ENCODE data around the gene SEMA6A. TPM values are rescaled to one million over a fixed set of nuclear protein-coding genes. Genes with fewer than 3 reads are reported as not detected.

SEMA6A gene
- total RNA-seq, 2 donors from 2014 or later = 79.6 to 328 TPM

GRCh38 chr5:116600876-116601275, 26.3 kb upstream of the SEMA6A start:
- DNase-seq = no peak
- H3K27ac Mint-ChIP-seq = no peak overlapping the region

GRCh38 chr5:116598911-116599310, 24.3 kb upstream of the SEMA6A start:
- no peak for DNase-seq
- no peaks in the 10 kb centered on the region for H3K36me3 Mint-ChIP-seq (ENCODE audit: low read depth)
- no peaks in the 10 kb centered on the region for H3K9me3 Mint-ChIP-seq
- no peaks in the 10 kb centered on the region for H3K4me1 ChIP-seq (ENCODE audit: control insufficient read depth, insufficient read depth, low read length)
- H3K9ac ChIP-seq (ENCODE audit: extremely low read depth, low read length, poor library complexity, severe bottlenecking) = no peak overlapping the region
- no peak overlapping the region for H3K27ac ChIP-seq (ENCODE audit: low read depth, low read length)
- H3K36me3 ChIP-seq (ENCODE audit: control insufficient read depth, insufficient read depth, low read length) = no peaks in the 10 kb centered on the region
- no peaks in the 10 kb centered on the region for H3K27me3 ChIP-seq (ENCODE audit: control insufficient read depth, insufficient read depth, low read length, poor library complexity, severe bottlenecking)
- no peaks in the 10 kb centered on the region for H3K9me3 ChIP-seq (ENCODE audit: control insufficient read depth, low read length)
- WGBS, 2 experiments (ENCODE audit: insufficient coverage in 1 of 2, insufficient read length in 1 of 2) = 82% methylated on average over 1 of the region's 1 CpG; no CpG with 5 or more reads in 1 of the 2 experiments
- TF ChIP-seq CTCF (conservative IDR thresholded peaks at IDR 0.05) = no peak
- no peak overlapping the region for H3K4me3 Mint-ChIP-seq
- H3K27me3 Mint-ChIP-seq (ENCODE audit: insufficient read depth) = peaks cover 1% of the 10 kb centered on the region
- H3K27ac Mint-ChIP-seq = no peak overlapping the region
- H3K4me1 Mint-ChIP-seq = peaks cover 7% of the 10 kb centered on the region
- H3K4me3 ChIP-seq (ENCODE audit: low read length) = no peak overlapping the region

More at GRCh38 chr5:116600876-116601275, 26.3 kb upstream of the SEMA6A start:
- Histone ChIP-seq H3K27ac (ENCODE audit: low read depth, low read length) (no peak overlapping the region), H3K36me3 (ENCODE audit: control insufficient read depth, insufficient read depth, low read length) (no peaks in the 10 kb centered on the region), H3K4me1 (ENCODE audit: control insufficient read depth, insufficient read depth, low read length) (no peaks in the 10 kb centered on the region), H3K9me3 (ENCODE audit: control insufficient read depth, low read length) (no peaks in the 10 kb centered on the region), H3K9ac (ENCODE audit: extremely low read depth, low read length, poor library complexity, severe bottlenecking) (no peak overlapping the region), H3K27me3 (ENCODE audit: control insufficient read depth, insufficient read depth, low read length, poor library complexity, severe bottlenecking) (no peaks in the 10 kb centered on the region), H3K4me3 (ENCODE audit: low read length) (no peak overlapping the region)
- no peak for TF ChIP-seq CTCF (conservative IDR thresholded peaks at IDR 0.05)
- Mint-ChIP-seq H3K4me1 (peaks cover 12% of the 10 kb centered on the region), H3K36me3 (ENCODE audit: low read depth) (no peaks in the 10 kb centered on the region), H3K9me3 (no peaks in the 10 kb centered on the region), H3K4me3 (no peak overlapping the region), H3K27me3 (ENCODE audit: insufficient read depth) (peaks cover 1% of the 10 kb centered on the region)
- 90% methylated on average over 2 of the region's 3 CpGs; no CpG with 5 or more reads in 1 of the 2 experiments for WGBS, 2 experiments (ENCODE audit: insufficient coverage in 1 of 2, insufficient read length in 1 of 2)

GRCh38 chr5:116595498-116595897, 20.9 kb upstream of the SEMA6A start:
- 96 to 100% methylated on average over 2 to 3 of the region's 3 CpGs for WGBS, 2 experiments (ENCODE audit: insufficient coverage in 1 of 2, insufficient read length in 1 of 2)
- no peaks in the 10 kb centered on the region for H3K36me3 ChIP-seq (ENCODE audit: control insufficient read depth, insufficient read depth, low read length)

More at GRCh38 chr5:116595498-116595897, 20.9 kb upstream of the SEMA6A start:
- no peak overlapping the region for H3K4me3 Mint-ChIP-seq
- H3K27ac Mint-ChIP-seq = no peak overlapping the region
- H3K9me3 ChIP-seq (ENCODE audit: control insufficient read depth, low read length) = peaks cover 6% of the 10 kb centered on the region
- no peak overlapping the region for H3K27ac ChIP-seq (ENCODE audit: low read depth, low read length)
- H3K36me3 Mint-ChIP-seq (ENCODE audit: low read depth) = peaks cover 2% of the 10 kb centered on the region
- no peaks in the 10 kb centered on the region for H3K27me3 ChIP-seq (ENCODE audit: control insufficient read depth, insufficient read depth, low read length, poor library complexity, severe bottlenecking)
- H3K27me3 Mint-ChIP-seq (ENCODE audit: insufficient read depth) = no peaks in the 10 kb centered on the region
- peaks cover 3% of the 10 kb centered on the region for H3K9me3 Mint-ChIP-seq
- H3K9ac ChIP-seq (ENCODE audit: extremely low read depth, low read length, poor library complexity, severe bottlenecking) = no peak overlapping the region
- H3K4me3 ChIP-seq (ENCODE audit: low read length) = no peak overlapping the region
- TF ChIP-seq CTCF (conservative IDR thresholded peaks at IDR 0.05) = no peak
- H3K4me1 ChIP-seq (ENCODE audit: control insufficient read depth, insufficient read depth, low read length) = no peaks in the 10 kb centered on the region
- H3K4me1 Mint-ChIP-seq = peaks cover 9% of the 10 kb centered on the region
- DNase-seq = no peak
